GM20000 (cell line): Measurements from ENCODE around the gene RAB22A.

Experiments used
- DNase-seq: peaks from one replicate; pipeline ENCODE4 v3.0.0; 2012; ENCODE audit warnings: low spot score
- CTCF ChIP-seq: IDR thresholded peaks from 2 replicates; pipeline ENCODE4 v1.5.1; 2012; ENCODE audit warnings: mild to moderate bottlenecking, control low read depth; ENCODE audit errors: extremely low read depth, missing control alignments

RAB22A gene

GRCh38 chr20:58388882-58389323 lies 79.4 kb downstream of the RAB22A start, which contains the start of gene VAPB:
Gene VAPB, plus strand, starts transcription at chr20:58389229. Its CDS starts 231 bp downstream, at chr20:58389460.
- TF ChIP-seq CTCF: no peak
- peak; percentile 95 for DNase-seq

- no peak for TF ChIP-seq CTCF
- DNase-seq: peak; percentile 60
These were observed 79.9 kb downstream of the RAB22A start for GRCh38 chr20:58389324-58389967.

- no peak for TF ChIP-seq CTCF
- DNase-seq: no peak
These were observed 80.6 kb downstream of the RAB22A start for GRCh38 chr20:58389968-58390658.

GRCh38 chr20:58390659-58391035 lies 81.1 kb downstream of the RAB22A start:
- TF ChIP-seq CTCF: no peak
- DNase-seq: no peak

GRCh38 chr20:58392286-58392685 lies 82.8 kb downstream of the RAB22A start:
- TF ChIP-seq CTCF: no peak
- DNase-seq: no peak

GRCh38 chr20:58393299-58393698 lies 83.8 kb downstream of the RAB22A start:
- no peak for TF ChIP-seq CTCF
- no peak for DNase-seq

GRCh38 chr20:58394801-58395200 lies 85.3 kb downstream of the RAB22A start:
- TF ChIP-seq CTCF: no peak
- DNase-seq: no peak
